Activated CD4-positive, CD25-positive, alpha-beta regulatory T cell treated with anti-CD3 and anti-CD28 coated beads, Interleukin-2, amount 50 U/mL, for 24 hours (primary cell): ENCODE data around the gene ADH1C.

Experiments
- ATAC-seq, 2 donors: fragments of 150-1000 bp; cut with Tn5 transposase; one replicate each; pipeline ENCODE4 v1.10.0; 2021; ENCODE audit warnings: mild to moderate bottlenecking in 1 of 2, moderate library complexity in 1 of 2

ADH1C gene

GRCh38 chr4:99293357-99293756, 59.2 kb downstream of the ADH1C start:
- no peak for ATAC-seq

- no peak for ATAC-seq
Observed at GRCh38 chr4:99290848-99291786, 61.4 kb downstream of the ADH1C start, which contains the start of gene ADH1A. ADH1A (minus strand) TSS chr4:99290985; CDS start chr4:99290914, 71 bp downstream.
